Neural cell (in vitro differentiated cells): ENCODE measurements around the gene FAM20B. TPM values are rescaled to one million over a fixed set of nuclear protein-coding genes. Genes with fewer than 3 reads are reported as not detected.

Source experiments
- H2AFZ ChIP-seq: fragments of 200-600, 300-800 bp; sonication (generic), shearing (Covaris generic); 2 replicates; pipeline ENCODE4 v1.6.0; 2014; ENCODE audit warnings: low read depth, mild to moderate bottlenecking, antibody characterized with exemption, low read length, moderate library complexity
- H3F3A ChIP-seq: fragments of 200-600 bp; shearing (Covaris generic); 2 replicates; pipeline ENCODE4 v1.6.1; 2016; ENCODE audit warnings: mild to moderate bottlenecking, moderate library complexity, mixed read lengths, antibody characterized with exemption, low read length; ENCODE audit not compliant: insufficient read depth, poor library complexity, severe bottlenecking
- H3K27ac ChIP-seq: fragments of 200-600, 300-800 bp; sonication (generic), shearing (Covaris generic); 2 replicates; pipeline ENCODE4 v1.5.1; 2014; ENCODE audit warnings: mild to moderate bottlenecking, low read length, moderate library complexity
- H3K27me3 ChIP-seq: fragments of 300-800, 200-600 bp; sonication (generic), shearing (Covaris generic); 2 replicates; pipeline ENCODE4 v1.6.0; 2014; ENCODE audit warnings: mild to moderate bottlenecking, low read depth, low read length, moderate library complexity; ENCODE audit not compliant: insufficient read depth
- H3K36me3 ChIP-seq: fragments of 300-800, 200-600 bp; sonication (generic), shearing (Covaris generic); 2 replicates; pipeline ENCODE4 v1.5.1; 2014; ENCODE audit warnings: mild to moderate bottlenecking, antibody characterized with exemption, low read length, moderate library complexity; ENCODE audit not compliant: insufficient read depth
- H3K4me2 ChIP-seq: fragments of 300-800, 200-600 bp; sonication (generic), shearing (Covaris generic); 2 replicates; pipeline ENCODE4 v1.6.0; 2014; ENCODE audit warnings: mild to moderate bottlenecking, low read length
- H3K4me3 ChIP-seq: fragments of 300-800, 200-600 bp; sonication (generic), shearing (Covaris generic); 2 replicates; pipeline ENCODE4 v1.5.1; 2014; ENCODE audit warnings: mild to moderate bottlenecking, low read length, moderate library complexity
- H3K79me2 ChIP-seq: fragments of 200-600 bp; shearing (Covaris generic); replicated peaks from 2 replicates; pipeline ENCODE4 v1.6.0; 2014; ENCODE audit warnings: mild to moderate bottlenecking, low read length, moderate library complexity; ENCODE audit not compliant: insufficient read depth
- H3K9ac ChIP-seq: fragments of 300-800, 200-600 bp; sonication (generic), shearing (Covaris generic); 2 replicates; pipeline ENCODE4 v1.6.1; 2016; ENCODE audit warnings: mild to moderate bottlenecking, low read length, mixed read lengths
- H3K9me2 ChIP-seq: fragments of 200-600 bp; shearing (Covaris generic); 2 replicates; pipeline ENCODE4 v1.6.1; 2016; ENCODE audit warnings: mild to moderate bottlenecking, low read length, mixed read lengths; ENCODE audit not compliant: insufficient read depth
- H3K9me3 ChIP-seq: fragments of 200-600, 300-800 bp; sonication (generic), shearing (Covaris generic); 2 replicates; pipeline ENCODE4 v1.6.1; 2016; ENCODE audit warnings: mild to moderate bottlenecking, mixed run types, low read length, moderate library complexity, mixed read lengths
- H4K20me1 ChIP-seq: fragments of 200-600 bp; shearing (Covaris generic); 2 replicates; pipeline ENCODE4 v1.6.1; 2016; ENCODE audit warnings: mild to moderate bottlenecking, mixed run types; ENCODE audit not compliant: insufficient read depth
- CTCF ChIP-seq: fragments of 450-650 bp; IDR thresholded peaks from 2 replicates; pipeline ENCODE4 v1.5.1; 2014; ENCODE audit warnings: antibody characterized with exemption, mild to moderate bottlenecking, moderate library complexity; ENCODE audit not compliant: poor library complexity, severe bottlenecking
- EP300 ChIP-seq: fragments of 450-650 bp; conservative IDR thresholded peaks from 2 replicates; pipeline ENCODE4 v1.6.1; 2014; ENCODE audit warnings: antibody characterized with exemption, mild to moderate bottlenecking, moderate library complexity; ENCODE audit not compliant: poor library complexity, severe bottlenecking
- EZH2 ChIP-seq: fragments of 200-600, 300-800 bp; shearing (Covaris generic), sonication (generic); IDR thresholded peaks from 2 replicates; pipeline ENCODE4 v1.6.1; 2014; ENCODE audit warnings: antibody characterized with exemption, low read length, borderline replicate concordance, mild to moderate bottlenecking; ENCODE audit not compliant: insufficient read depth, poor library complexity, severe bottlenecking
- MXI1 ChIP-seq: fragments of 450-650 bp; conservative IDR thresholded peaks from 2 replicates; pipeline ENCODE4 v1.6.1; 2014; ENCODE audit warnings: antibody characterized with exemption, mild to moderate bottlenecking; ENCODE audit not compliant: poor library complexity, severe bottlenecking
- POLR2AphosphoS5 ChIP-seq: IDR thresholded peaks from 2 replicates; pipeline ENCODE4 v1.6.1; 2012
- RAD21 ChIP-seq: fragments of 450-650 bp; conservative IDR thresholded peaks from 2 replicates; pipeline ENCODE4 v1.6.1; 2014; ENCODE audit warnings: antibody characterized with exemption, mild to moderate bottlenecking, moderate library complexity
- REST ChIP-seq: IDR thresholded peaks from 2 replicates; pipeline ENCODE4 v1.6.1; 2012; ENCODE audit warnings: borderline replicate concordance
- SMC3 ChIP-seq: fragments of 450-650 bp; conservative IDR thresholded peaks from 2 replicates; pipeline ENCODE4 v1.6.1; 2014; ENCODE audit warnings: antibody characterized with exemption, mild to moderate bottlenecking, moderate library complexity; ENCODE audit not compliant: poor library complexity
- TAF1 ChIP-seq: IDR thresholded peaks from 2 replicates; pipeline ENCODE4 v1.6.1; 2012; ENCODE audit warnings: low read depth
- polyA plus RNA-seq: library from polyadenylated mRNA; depleted of rRNA; stranded (reverse); fragments of >200 nt; gene quantifications from 2 replicates; pipeline ENCODE4 v1.2.3, GENCODE V29; 2014

Gene FAM20B
- polyA plus RNA-seq, 1 donor from 2014 or later: 25.1 TPM

GRCh38 chr1:179031284-179031683 is 5.6 kb downstream of the FAM20B start:
- Histone ChIP-seq H3K9me2 (no peaks in the 10 kb centered on the region), H4K20me1 (no peaks in the 10 kb centered on the region)

DNA sequence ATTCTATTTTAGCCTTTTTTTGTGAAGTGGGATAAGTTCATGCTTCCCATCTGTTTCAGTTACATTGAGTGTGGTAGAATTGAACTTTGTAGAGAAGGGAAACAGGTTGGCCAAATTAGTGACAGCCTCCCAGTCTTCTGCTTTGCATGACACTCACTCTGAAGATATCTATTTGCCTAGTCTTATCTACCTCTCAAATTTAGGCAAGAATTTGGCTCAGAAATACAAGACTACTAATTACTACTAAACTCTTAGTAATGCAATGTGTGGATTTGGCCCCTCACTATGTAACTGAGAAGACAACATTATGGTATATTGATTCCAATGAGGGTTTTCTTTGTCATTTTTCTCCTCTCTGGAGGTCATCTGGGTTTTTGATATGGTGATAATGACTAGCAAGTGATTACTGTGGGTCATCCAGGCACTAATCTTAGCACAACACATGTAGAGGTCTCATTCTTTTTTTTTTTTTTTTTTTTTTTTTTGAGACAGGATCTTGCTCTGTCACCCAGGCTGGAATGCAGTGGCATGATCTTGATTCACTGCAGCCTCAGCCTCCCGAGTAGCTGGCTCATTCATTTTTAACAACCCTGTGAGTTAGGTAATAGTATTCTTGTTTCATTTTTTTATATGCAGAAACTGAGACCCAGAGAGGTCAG is 6.3 kb downstream of the FAM20B start:
- H3K4me3 ChIP-seq: no peak overlapping the region
- no peak overlapping the region for H2AFZ ChIP-seq
- no peaks in the 10 kb centered on the region for H3K9me2 ChIP-seq
- no peaks in the 10 kb centered on the region for H3K27me3 ChIP-seq
- no peak overlapping the region for H3K9ac ChIP-seq
- H3K79me2 ChIP-seq: peaks cover 33% of the 10 kb centered on the region
- no peaks in the 10 kb centered on the region for H3K36me3 ChIP-seq
- no peak overlapping the region for H3K27ac ChIP-seq
- H4K20me1 ChIP-seq: no peaks in the 10 kb centered on the region
- no peaks in the 10 kb centered on the region for H3K9me3 ChIP-seq
- no peaks in the 10 kb centered on the region for H3F3A ChIP-seq
- no peak overlapping the region for H3K4me2 ChIP-seq
- no peak for TF ChIP-seq EP300
- TF ChIP-seq REST: no peak
- no peak for TF ChIP-seq TAF1
- no peak for TF ChIP-seq MXI1
- TF ChIP-seq EZH2: no peak

More at GRCh38 chr1:179031284-179031683, 5.6 kb downstream of the FAM20B start:
- no peak overlapping the region for H3K4me2 ChIP-seq
- TF ChIP-seq TAF1 (no peak), EP300 (no peak), SMC3 (no peak), REST (no peak), MXI1 (no peak), CTCF (no peak), POLR2AphosphoS5 (no peak), EZH2 (no peak), RAD21 (no peak)
- H3K9ac ChIP-seq: no peak overlapping the region
- no peaks in the 10 kb centered on the region for H3F3A ChIP-seq
- H3K4me3 ChIP-seq: no peak overlapping the region
- H3K79me2 ChIP-seq: peaks cover 36% of the 10 kb centered on the region
- no peak overlapping the region for H2AFZ ChIP-seq
- no peaks in the 10 kb centered on the region for H3K9me3 ChIP-seq
- no peaks in the 10 kb centered on the region for H3K27me3 ChIP-seq
- no peak overlapping the region for H3K27ac ChIP-seq
- H3K36me3 ChIP-seq: no peaks in the 10 kb centered on the region
